Fibroblast of peridontal ligament (primary cell): ENCODE measurements around the gene RNGTT.

ENCODE experiments used
- DNase-seq: peaks from one replicate; pipeline ENCODE4 v3.0.0-alpha.2; 2010; ENCODE audit errors: extremely low read depth

The RNGTT gene

GRCh38 chr6:88914180-88914579, 49.2 kb downstream of the RNGTT start:
- DNase-seq = peak; percentile 81

GRCh38 chr6:88913471-88913870, 49.9 kb downstream of the RNGTT start:
- peak; percentile 26 for DNase-seq

- DNase-seq = peak; percentile 69
Observed at GRCh38 chr6:88910922-88911778, 52.3 kb downstream of the RNGTT start.

- no peak for DNase-seq
Observed at GRCh38 chr6:88908598-88909548, 54.5 kb downstream of the RNGTT start.

GRCh38 chr6:88907148-88907547, 56.3 kb downstream of the RNGTT start:
- peak; percentile 44 for DNase-seq

GRCh38 chr6:88899569-88900316, 63.7 kb downstream of the RNGTT start:
- DNase-seq = no peak

GRCh38 chr6:88895911-88896310, 67.5 kb downstream of the RNGTT start:
- DNase-seq = no peak

GRCh38 chr6:88890860-88891845, 72.3 kb downstream of the RNGTT start:
- DNase-seq = no peak

GRCh38 chr6:88890394-88890793, 73.0 kb downstream of the RNGTT start:
- DNase-seq = no peak

GRCh38 chr6:88884361-88884760, 79.1 kb downstream of the RNGTT start:
- no peak for DNase-seq

- DNase-seq = no peak
Observed at GRCh38 chr6:88882536-88882935, 80.9 kb downstream of the RNGTT start.

GRCh38 chr6:88881451-88881850, 82.0 kb downstream of the RNGTT start:
- peak; percentile 43 for DNase-seq

- DNase-seq = no peak
Observed at GRCh38 chr6:88880021-88880420, 83.4 kb downstream of the RNGTT start.

- DNase-seq = no peak
Observed at GRCh38 chr6:88877893-88878292, 85.5 kb downstream of the RNGTT start.

GRCh38 chr6:88872962-88873361, 90.5 kb downstream of the RNGTT start:
- DNase-seq = no peak

- DNase-seq = no peak
Observed at GRCh38 chr6:88871498-88871897, 91.9 kb downstream of the RNGTT start.

GRCh38 chr6:88870717-88871330, 92.6 kb downstream of the RNGTT start:
- DNase-seq = peak; percentile 85

GRCh38 chr6:88869263-88870020, 94.0 kb downstream of the RNGTT start:
- DNase-seq = peak; percentile 72
